Transverse colon (tissue), 4 donors: ENCODE measurements around the gene NOTCH2. TPM values are rescaled to one million over a fixed set of nuclear protein-coding genes. Genes with fewer than 3 reads are reported as not detected.
"Not testable (repeated sequence)": the region's sequence is repeated elsewhere in the genome, so short reads cannot be mapped to it uniquely, and the experiment has no call there.

Experiments
- DNase-seq: peaks from one replicate; pipeline ENCODE4 v3.0.0-alpha.2; 2019
- H3K27ac ChIP-seq, 4 donors: fragments of 200-600 bp; sonication (generic); 2 replicates each; pipeline ENCODE4 v1.5.1; 2016 to 2018; ENCODE audit warnings: inconsistent platforms in 4 of 4
- H3K27me3 ChIP-seq: fragments of 200-600 bp; sonication (generic); 2 replicates; pipeline ENCODE4 v1.5.1; 2017; ENCODE audit warnings: inconsistent platforms
- H3K36me3 ChIP-seq, 4 donors: fragments of 200-600 bp; sonication (generic); 2 replicates each; pipeline ENCODE4 v1.5.1; 2017 to 2019; ENCODE audit warnings: inconsistent platforms in 4 of 4
- H3K4me1 ChIP-seq, 4 donors: fragments of 200-600 bp; sonication (generic); 2 replicates each; pipeline ENCODE4 v1.5.1; 2017 to 2020; ENCODE audit warnings: inconsistent platforms in 4 of 4
- H3K4me3 ChIP-seq, 4 donors: fragments of 200-600 bp; sonication (generic); 1 replicate in 1 of 4; 2 replicates in 3 of 4; pipeline versions ENCODE4 v1.5.1 to v1.6.1; 2017 to 2019; ENCODE audit warnings: inconsistent platforms in 4 of 4
- H3K9me3 ChIP-seq, 2 donors: fragments of 200-600 bp; sonication (generic); 2 replicates each; pipeline ENCODE4 v1.5.1; 2017 to 2019; ENCODE audit warnings: inconsistent platforms in 2 of 2
- WGBS, 2 donors: methylation state at CpG; one replicate each; pipeline ENCODE4 v1.1.5; 2018; ENCODE audit warnings: low coverage in 1 of 2; 5-methylcytosine and 5-hydroxymethylcytosine counted together
- in situ Hi-C, 4 donors: fragments of 200-750 bp; cut with MboI; loops; one replicate each; pipeline versions ENCODE4 v1.15.0 to v1.15.1; 2017; ENCODE audit warnings: low sequenced_read_pairs in 3 of 4, low pct_ligation_motif_present in 1 of 4, low pct_unique_long_range_greater_than_20kb in 1 of 4
- intact Hi-C: fragments of 100-400 bp; cut with DNase I; formaldehyde crosslinking; loops from one replicate; pipeline ENCODE4 v1.15.1; 2023; ENCODE audit warnings: low total_unique reads
- total RNA-seq, 4 donors: library from RNA; depleted of rRNA; stranded (reverse); fragments of >200 nt; gene quantifications; one replicate each; pipeline ENCODE4 v1.1.0, GENCODE V29; 2016

The NOTCH2 gene
- total RNA-seq, 4 donors from 2014 or later: 24.7 to 80.0 (median 47.1) TPM

GRCh38 chr1:120103768-120104167, 34.3 kb upstream of the NOTCH2 start:
- WGBS, 2 donors: no CpG with 5 or more reads among the region's 3 CpGs
- in situ Hi-C loops, H3K27ac ChIP-seq, DNase-seq, H3K9me3 ChIP-seq, H3K27me3 ChIP-seq, H3K36me3 ChIP-seq, H3K4me1 ChIP-seq, intact Hi-C loops, H3K4me3 ChIP-seq: not testable (repeated sequence)

GRCh38 chr1:120101593-120101992, 32.1 kb upstream of the NOTCH2 start:
- H3K4me1 ChIP-seq, DNase-seq: not testable (repeated sequence)

GRCh38 chr1:120100590-120100989, 31.1 kb upstream of the NOTCH2 start:
- intact Hi-C loops, H3K36me3 ChIP-seq, H3K4me1 ChIP-seq, H3K27me3 ChIP-seq, in situ Hi-C loops, H3K27ac ChIP-seq, H3K4me3 ChIP-seq, H3K9me3 ChIP-seq, DNase-seq: not testable (repeated sequence)
- WGBS, 2 donors: no CpG with 5 or more reads among the region's 1 CpG

More at GRCh38 chr1:120101593-120101992, 32.1 kb upstream of the NOTCH2 start:
- H3K36me3 ChIP-seq, H3K4me3 ChIP-seq, H3K9me3 ChIP-seq, H3K27ac ChIP-seq, H3K27me3 ChIP-seq, intact Hi-C loops, in situ Hi-C loops: not testable (repeated sequence)
- WGBS, 2 donors: 94 to 100% methylated on average over 1 of the region's 1 CpG

- H3K36me3 ChIP-seq, intact Hi-C loops, DNase-seq, in situ Hi-C loops, H3K4me3 ChIP-seq, H3K27me3 ChIP-seq, H3K4me1 ChIP-seq, H3K9me3 ChIP-seq, H3K27ac ChIP-seq: not testable (repeated sequence)
- WGBS, 2 donors: 60% methylated on average over 1 of the region's 6 CpGs; no CpG with 5 or more reads in 1 of the 2 donors
Observed at GRCh38 chr1:120098986-120099759, 29.7 kb upstream of the NOTCH2 start.

GRCh38 chr1:120096981-120097545, 27.6 kb upstream of the NOTCH2 start:
- H3K27ac ChIP-seq, H3K4me3 ChIP-seq, H3K27me3 ChIP-seq, in situ Hi-C loops, intact Hi-C loops, H3K36me3 ChIP-seq, H3K4me1 ChIP-seq, H3K9me3 ChIP-seq, DNase-seq: not testable (repeated sequence)
- 43% methylated on average over 1 of the region's 1 CpG; no CpG with 5 or more reads in 1 of the 2 donors for WGBS, 2 donors

- H3K27ac ChIP-seq, in situ Hi-C loops, H3K36me3 ChIP-seq, DNase-seq, H3K27me3 ChIP-seq, H3K9me3 ChIP-seq, H3K4me1 ChIP-seq, H3K4me3 ChIP-seq, intact Hi-C loops: not testable (repeated sequence)
- 90% methylated on average over 2 of the region's 4 CpGs; no CpG with 5 or more reads in 1 of the 2 donors for WGBS, 2 donors
Observed at GRCh38 chr1:120093548-120094181, 24.2 kb upstream of the NOTCH2 start.

- H3K4me3 ChIP-seq, H3K27me3 ChIP-seq, in situ Hi-C loops, H3K27ac ChIP-seq, intact Hi-C loops, DNase-seq, H3K4me1 ChIP-seq, H3K9me3 ChIP-seq, H3K36me3 ChIP-seq: not testable (repeated sequence)
- WGBS, 2 donors: 41 to 50% methylated on average over 3 to 4 of the region's 4 CpGs
Observed at GRCh38 chr1:120092232-120093218, 23.1 kb upstream of the NOTCH2 start.

GRCh38 chr1:120090830-120091229, 21.4 kb upstream of the NOTCH2 start:
- intact Hi-C loops, in situ Hi-C loops, H3K27me3 ChIP-seq, H3K4me1 ChIP-seq, DNase-seq, H3K4me3 ChIP-seq, H3K36me3 ChIP-seq, H3K27ac ChIP-seq, H3K9me3 ChIP-seq: not testable (repeated sequence)
- no CpG with 5 or more reads among the region's 1 CpG for WGBS, 2 donors

GRCh38 chr1:120087959-120088358, 18.5 kb upstream of the NOTCH2 start:
- H3K27ac ChIP-seq, H3K4me3 ChIP-seq, H3K27me3 ChIP-seq, intact Hi-C loops, in situ Hi-C loops, DNase-seq, H3K9me3 ChIP-seq, H3K4me1 ChIP-seq, H3K36me3 ChIP-seq: not testable (repeated sequence)
- 65 to 87% methylated on average over 3 of the region's 4 CpGs for WGBS, 2 donors

GRCh38 chr1:120069920-120070214, 405 bp upstream of the NOTCH2 start:
- in situ Hi-C loops, H3K27ac ChIP-seq, H3K27me3 ChIP-seq, H3K36me3 ChIP-seq, H3K4me3 ChIP-seq, DNase-seq, H3K9me3 ChIP-seq, intact Hi-C loops, H3K4me1 ChIP-seq: not testable (repeated sequence)
- no CpG with 5 or more reads among the region's 8 CpGs for WGBS, 2 donors
